Activated effector memory CD4-positive, alpha-beta T cell treated with Interleukin-2 at 50 U/mL for 16 hours (primary cell): ENCODE measurements around the gene DUS4L.
"Not testable (repeated sequence)": the region's sequence is repeated elsewhere in the genome, so short reads cannot be mapped to it uniquely, and the experiment has no call there.

Experiments
- DNase-seq: peaks from one replicate; pipeline ENCODE4 v3.0.0-alpha.2; 2020

DUS4L gene, protein sequence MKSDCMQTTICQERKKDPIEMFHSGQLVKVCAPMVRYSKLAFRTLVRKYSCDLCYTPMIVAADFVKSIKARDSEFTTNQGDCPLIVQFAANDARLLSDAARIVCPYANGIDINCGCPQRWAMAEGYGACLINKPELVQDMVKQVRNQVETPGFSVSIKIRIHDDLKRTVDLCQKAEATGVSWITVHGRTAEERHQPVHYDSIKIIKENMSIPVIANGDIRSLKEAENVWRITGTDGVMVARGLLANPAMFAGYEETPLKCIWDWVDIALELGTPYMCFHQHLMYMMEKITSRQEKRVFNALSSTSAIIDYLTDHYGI

DNA sequence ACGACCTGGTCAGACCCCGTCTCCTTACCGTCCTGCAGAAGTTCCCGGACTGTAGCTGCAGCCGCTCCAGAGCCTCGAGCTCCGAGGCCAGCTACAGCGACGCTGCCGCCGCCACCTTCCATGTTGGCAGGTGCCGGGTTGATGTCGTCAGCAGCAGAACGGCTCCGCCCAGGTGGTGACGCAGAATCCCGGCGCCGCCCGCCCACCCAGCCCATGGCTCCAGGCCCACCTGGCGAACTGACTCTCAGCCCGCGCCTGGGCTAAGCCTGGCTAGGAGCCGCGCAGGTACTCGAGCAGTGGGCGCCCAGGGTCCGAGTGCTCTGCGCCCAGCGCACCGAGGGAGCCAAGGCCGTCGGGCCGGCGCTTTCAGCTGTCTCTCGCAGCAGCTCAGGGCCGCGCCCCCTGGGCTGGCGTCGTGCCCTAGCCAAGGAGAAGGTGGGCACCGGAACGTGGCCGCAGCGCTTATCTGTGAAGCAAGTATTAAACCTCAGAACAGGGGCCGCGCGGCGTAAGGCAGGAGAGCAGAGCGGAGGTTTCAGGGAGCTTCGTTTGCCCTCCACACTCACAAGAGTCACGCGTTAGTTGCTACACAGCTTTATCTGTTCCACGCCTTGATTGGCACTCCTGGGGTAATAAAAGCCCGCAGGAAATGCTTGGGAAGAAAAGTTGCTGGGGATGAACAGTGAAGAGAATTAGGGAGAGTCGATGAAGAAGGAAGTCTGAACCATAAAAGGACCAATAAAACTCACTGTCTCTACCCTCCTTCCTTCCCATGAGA is at the start of gene DUS4L, which contains the start of gene COG5:
TSS of gene DUS4L (plus strand) at position 197 of the 778 bp plus-strand sequence. CDS start 3,100 bp downstream, outside the sequence.
TSS of gene COG5 (minus strand) at position 146 of the 778 bp plus-strand sequence. CDS start at position 122, 24 bp downstream.
- peak; percentile 76 for DNase-seq

DNA sequence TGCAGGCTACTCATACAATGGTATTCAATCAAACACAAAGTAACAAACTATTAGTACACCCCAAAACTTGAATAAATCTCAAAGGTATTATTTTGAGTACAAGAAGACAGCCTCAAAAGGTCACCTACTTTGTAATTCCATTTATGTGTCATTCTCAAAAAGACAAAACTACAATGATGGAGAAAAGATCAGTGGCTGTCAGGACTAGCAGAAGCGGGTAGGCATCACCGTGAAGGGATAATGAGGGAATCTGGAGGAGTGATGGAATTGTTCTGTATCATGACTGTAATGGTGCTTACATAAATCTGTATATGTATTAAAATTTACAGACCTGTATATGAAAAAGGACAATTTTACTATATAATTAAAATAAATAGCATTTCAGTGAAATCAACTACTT is 37.1 kb upstream of the DUS4L start:
- DNase-seq: no peak

DNA sequence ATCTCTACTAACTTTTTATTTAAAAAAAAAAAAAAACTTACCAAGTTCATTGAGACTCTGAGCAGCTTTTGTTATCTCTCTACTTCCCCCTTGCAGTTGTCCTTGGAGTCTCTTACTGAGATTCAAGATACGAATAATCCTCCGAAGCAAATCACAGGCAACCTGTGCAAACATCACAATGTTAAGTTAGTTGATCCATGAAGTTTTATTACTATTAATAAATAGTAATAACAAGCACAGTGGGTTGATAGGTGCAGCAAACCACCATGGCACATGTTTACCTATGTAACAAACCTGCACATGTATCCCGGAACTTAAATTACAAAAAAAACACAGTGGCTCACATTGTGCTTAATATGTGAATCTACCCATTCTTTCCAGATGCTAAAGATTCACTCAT is 36.6 kb upstream of the DUS4L start:
- no peak for DNase-seq

DNA sequence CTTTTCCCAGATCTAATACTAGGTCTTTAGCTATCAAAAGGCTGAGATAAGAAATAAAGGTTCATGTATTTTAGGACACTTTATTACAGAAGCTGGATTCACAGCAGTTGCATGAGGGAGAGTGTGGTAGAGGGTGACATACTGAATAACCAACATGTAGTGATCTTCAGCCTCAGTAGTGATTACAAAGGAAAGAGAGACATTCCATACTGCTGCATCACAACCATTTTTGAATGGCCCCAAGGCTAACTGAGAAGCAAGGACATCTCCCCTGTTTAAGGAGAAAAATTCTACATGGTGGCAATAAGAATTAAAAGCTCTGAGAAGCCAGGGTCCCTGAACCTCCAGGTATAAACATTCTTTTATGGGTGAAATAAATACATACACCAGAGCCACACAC is 35.3 kb upstream of the DUS4L start:
- no peak for DNase-seq

DNA sequence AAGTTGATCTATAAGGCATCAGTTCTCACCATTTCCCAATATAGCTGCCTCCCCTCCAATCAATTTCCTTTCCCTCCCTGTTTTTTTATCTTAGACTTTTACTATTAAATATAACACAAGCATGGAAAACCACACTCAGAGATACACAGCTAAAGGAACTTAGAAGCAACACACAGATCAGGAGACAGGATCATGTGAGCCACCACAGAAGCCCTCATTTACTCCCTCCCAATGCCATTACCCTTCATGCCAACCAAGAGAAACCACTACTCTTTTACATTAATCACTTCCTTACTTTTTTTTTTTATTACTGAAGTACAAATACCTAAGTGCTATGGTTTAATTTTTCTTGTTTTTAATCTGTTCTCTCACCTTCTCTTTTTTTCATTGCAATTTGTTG is 33.0 kb upstream of the DUS4L start:
- no peak for DNase-seq

GRCh38 chr7:107534139-107534538 is 29.6 kb upstream of the DUS4L start:
- DNase-seq: no peak

DNA sequence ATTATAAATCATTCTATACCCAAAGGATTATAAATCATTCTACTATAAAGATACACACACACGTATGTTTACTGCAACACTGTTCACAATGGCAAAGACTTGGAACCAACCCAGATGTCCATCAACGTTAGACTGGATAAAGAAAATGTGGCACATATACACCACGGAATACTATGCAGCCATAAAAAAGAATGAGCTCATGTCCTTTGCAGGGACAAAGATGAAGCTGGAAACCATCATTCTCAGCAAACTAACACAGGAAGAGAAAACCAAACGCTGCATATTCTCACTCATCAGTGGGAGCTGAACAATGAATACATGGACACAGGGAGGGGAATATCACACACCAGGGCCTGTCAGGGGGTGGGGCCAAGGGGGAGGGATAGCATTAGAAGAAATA is 26.5 kb upstream of the DUS4L start:
- DNase-seq: not testable (repeated sequence)

DNA sequence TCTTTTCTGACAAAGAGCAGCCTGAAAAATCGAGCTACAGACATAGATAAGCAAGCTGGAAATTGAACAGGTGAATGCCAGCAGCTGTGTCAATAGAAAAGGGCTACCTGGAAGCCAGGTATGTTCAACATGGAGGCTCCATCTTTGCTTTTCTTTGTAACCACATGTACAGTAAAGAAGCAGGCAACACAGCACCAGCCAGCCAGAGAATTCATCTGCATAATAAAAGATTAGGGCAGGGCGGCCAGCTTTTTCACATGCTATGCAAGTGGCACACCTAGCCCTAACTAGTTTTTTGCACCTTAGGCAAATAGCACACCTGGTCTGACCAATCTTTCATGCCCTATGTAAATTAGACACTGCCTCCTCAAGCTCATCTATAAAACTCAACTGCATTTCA is 25.8 kb upstream of the DUS4L start:
- no peak for DNase-seq

DNA sequence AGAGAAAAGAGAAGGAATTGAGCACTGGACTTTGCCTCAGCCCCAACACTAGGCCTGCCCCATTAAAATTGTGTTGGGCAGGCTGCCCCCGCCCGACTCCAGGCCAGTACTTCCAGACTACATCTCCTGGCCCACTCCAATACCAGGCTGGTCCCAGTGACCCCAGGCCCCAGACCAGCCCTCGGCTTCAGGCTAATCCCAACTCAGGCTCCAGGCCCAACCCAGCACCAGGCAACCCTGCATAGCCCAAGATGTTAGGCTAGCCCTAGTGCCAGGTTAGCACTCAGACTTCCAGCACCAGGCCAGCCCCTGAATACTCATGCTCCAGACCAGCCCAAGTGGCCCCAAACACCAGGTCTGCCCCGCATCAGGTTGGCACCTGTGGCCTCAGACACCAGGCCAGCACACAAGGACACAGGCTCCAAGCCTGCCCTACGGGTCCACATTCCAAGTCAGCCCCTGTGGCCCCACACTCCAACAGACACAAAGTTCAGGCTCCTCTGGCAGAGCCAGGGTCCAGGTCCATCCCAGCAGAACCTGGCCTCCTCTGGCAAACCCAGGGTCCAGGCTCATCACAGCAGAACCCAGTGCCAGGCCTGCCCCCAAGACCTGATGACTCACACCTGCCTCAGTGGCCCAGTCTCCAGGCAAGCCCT is 20.3 kb upstream of the DUS4L start:
- DNase-seq: no peak

DNA sequence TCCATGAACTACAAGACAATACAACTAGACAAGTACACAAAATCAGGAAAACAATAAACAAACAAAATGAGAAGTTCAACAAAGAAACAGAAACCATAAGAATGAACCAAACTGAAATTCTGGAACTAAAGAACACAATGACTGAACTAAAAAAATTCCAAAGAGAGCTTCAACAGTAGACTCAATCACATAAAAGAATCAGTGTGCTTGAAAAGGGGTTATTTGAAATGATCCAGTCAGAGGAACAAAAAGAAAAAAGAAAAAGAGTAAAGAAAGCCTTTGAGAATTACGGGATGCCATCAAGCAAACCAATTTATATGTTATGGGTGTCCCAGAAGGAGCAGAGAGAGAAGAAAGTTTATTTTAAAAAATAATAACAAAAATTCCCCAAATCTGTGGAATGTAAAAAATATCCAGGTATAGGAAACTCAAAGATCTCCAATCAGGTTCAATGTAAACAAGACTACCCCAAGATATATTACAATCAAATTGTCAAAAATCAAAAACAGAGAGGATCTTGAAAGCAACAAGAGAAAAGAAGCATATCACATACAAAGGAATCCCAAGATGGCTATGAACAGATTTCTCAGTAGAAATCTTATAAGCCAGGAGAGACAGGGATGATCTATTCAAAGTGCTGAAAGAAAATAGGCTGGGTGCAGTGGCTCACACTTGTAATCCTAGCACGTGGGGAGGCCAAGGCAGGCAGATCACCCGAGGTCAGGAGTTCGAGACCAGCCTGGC is 18.8 kb upstream of the DUS4L start:
- DNase-seq: no peak

DNA sequence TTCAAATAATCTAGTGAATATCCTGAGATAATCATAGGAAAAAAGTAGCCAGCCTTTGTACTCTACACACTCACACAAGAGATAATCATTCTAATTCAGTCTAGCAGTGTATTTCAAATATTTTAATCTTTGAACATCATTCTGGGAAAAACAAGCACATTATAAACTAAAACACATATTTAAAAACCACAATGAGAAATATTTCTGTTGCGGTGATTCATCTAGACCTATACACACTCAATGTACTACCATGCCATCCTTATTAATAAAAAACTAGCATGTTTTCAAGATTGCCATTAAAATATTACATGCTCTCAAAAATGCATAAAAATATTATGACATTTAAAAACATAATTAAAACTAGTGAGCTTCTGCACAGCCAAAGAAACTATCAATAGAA is 11.8 kb upstream of the DUS4L start:
- DNase-seq: no peak

GRCh38 chr7:107555893-107556292 is 7.9 kb upstream of the DUS4L start:
- no peak for DNase-seq

DNA sequence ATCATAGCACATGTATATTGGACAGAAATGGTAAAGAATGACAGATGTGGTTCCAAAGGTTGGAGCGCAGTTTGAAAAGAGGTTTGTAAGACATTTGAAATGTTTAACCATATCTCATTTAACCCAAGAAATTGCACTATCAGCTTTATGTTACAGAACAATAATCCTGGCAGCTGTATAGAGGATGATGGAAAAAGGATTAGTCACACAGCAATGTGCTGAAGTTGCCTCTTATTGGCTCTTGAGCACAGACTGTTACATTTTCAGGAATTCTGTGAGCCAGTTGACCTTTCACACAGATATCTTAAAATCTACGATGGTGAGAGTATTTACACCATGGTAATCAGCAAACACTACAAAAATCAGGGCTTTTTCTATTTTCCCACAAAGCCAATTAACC is 3.9 kb upstream of the DUS4L start:
- DNase-seq: no peak

GRCh38 chr7:107560898-107561516 is 2.8 kb upstream of the DUS4L start:
- DNase-seq: no peak

- no peak for DNase-seq
Observed at GRCh38 chr7:107563081-107563774, 543 bp upstream of the DUS4L start.

DNA sequence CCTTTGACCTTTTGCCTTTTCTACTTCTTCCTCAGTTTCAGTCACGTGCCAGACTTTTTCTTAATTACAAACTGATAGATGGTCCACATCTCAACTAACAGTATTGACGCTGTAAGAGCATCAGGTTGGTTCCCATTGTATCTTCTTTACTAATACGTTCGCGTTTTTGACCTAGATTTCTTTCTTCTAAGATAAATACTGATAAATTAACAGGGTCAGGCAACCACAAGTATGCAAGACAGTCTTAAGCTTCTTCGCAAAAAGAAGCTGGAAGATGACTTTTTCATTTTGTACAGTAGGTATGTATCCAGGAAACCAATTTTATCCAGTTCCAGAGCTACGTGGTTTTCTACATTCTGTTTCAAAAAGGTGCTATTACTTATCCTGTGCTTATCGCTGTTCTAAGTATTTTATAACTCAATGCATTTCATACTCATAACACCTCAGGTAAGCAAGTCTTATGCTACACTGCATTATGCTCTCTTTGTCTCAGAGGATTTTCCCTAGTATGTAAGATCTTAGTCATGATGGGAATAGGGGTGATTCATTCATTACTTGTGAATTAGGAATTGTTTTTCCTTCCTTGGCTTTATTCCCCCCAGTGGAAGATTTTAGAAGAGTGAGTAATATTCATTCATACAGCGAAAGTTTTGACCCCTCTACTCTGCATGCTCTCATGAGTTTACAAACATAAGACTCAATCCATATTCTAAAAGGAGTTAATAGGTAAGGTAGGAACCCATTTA is 955 bp downstream of the DUS4L start:
- DNase-seq: no peak

GRCh38 chr7:107570298-107570697 is 6.5 kb downstream of the DUS4L start:
- DNase-seq: no peak

- no peak for DNase-seq
Observed at GRCh38 chr7:107573537-107573936, 9.8 kb downstream of the DUS4L start.

GRCh38 chr7:107579554-107579884 is 15.7 kb downstream of the DUS4L start:
- no peak for DNase-seq

DNA sequence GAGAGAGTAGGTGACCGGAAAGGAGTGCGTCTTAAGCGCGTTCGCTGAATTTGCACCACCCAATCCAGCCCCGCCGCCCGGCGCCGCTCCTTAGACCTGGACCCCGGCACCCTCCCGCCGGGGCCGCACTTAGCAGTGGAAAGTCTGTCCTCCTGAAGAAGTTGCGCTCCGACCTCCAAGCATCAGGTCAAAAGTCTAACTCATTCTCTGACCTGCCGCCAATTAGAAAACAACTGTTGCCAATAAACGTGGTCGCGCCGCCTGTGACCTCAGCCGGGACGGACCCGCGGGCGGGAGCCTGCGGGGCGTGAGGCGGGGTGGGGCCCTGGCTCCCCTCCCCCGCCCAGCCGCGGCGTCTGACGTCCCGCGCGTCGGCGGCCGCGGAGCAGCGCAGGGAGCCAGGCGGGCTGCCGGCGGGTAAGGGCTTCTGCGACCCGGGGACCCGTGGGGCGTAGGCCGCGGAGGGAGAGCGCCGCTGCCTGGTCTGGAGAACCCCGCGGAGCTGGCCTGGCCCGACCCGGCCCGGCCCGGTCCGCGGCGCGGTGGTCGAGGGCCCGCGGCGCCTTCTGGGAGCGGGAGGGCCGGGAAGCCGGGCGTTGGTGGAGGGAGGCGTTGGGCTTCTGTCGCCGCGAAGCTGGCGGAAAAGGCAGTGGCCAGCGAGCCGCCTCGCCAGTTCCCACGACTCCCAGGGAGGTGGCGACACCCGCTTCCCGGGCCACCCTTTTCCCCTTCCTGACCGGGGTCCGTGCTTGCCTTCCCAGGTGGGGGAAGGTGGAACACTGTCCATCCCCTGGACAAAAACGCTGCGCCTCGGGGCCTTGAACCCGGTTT is 16.3 kb downstream of the DUS4L start, which contains the start of gene BCAP29:
TSS of gene BCAP29 (plus strand) at position 362 of the 831 bp plus-strand sequence. CDS start 527 bp downstream, outside the sequence.
- peak; percentile 45 for DNase-seq
